DOHH2 (cell line): ENCODE measurements around the gene FOXK1.

Experiments
- H3F3A ChIP-seq: fragments of 200-600 bp; sonication (generic), shearing (Covaris generic); 2 replicates; pipeline ENCODE4 v1.6.0; 2016; ENCODE audit warnings: antibody characterized with exemption, mild to moderate bottlenecking; ENCODE audit not compliant: control insufficient read depth, insufficient read depth
- H3K27ac ChIP-seq: fragments of 200-600 bp; sonication (generic); 2 replicates; pipeline ENCODE4 v1.5.1; 2014; ENCODE audit warnings: low read depth, mild to moderate bottlenecking, low read length, moderate library complexity
- H3K27me3 ChIP-seq: fragments of 200-600 bp; sonication (generic); 2 replicates; pipeline ENCODE4 v1.6.1; 2014; ENCODE audit warnings: mild to moderate bottlenecking, low read length, mixed read lengths; ENCODE audit not compliant: control insufficient read depth
- H3K36me3 ChIP-seq: fragments of 200-600 bp; sonication (generic); 2 replicates; pipeline ENCODE4 v1.6.1; 2014; ENCODE audit warnings: mild to moderate bottlenecking, low read length, moderate library complexity, mixed read lengths; ENCODE audit not compliant: control insufficient read depth
- H3K4me1 ChIP-seq: fragments of 200-600 bp; sonication (generic); 2 replicates; pipeline ENCODE4 v1.6.1; 2014; ENCODE audit warnings: mild to moderate bottlenecking, low read length, mixed read lengths; ENCODE audit not compliant: control insufficient read depth
- H3K4me2 ChIP-seq: fragments of 200-600 bp; sonication (generic); 2 replicates; pipeline ENCODE4 v1.6.0; 2014; ENCODE audit warnings: mild to moderate bottlenecking, low read length, moderate library complexity
- H3K4me3 ChIP-seq: fragments of 200-600 bp; sonication (generic); 2 replicates; pipeline ENCODE4 v1.5.1; 2014; ENCODE audit warnings: mild to moderate bottlenecking, low read length, mixed read lengths
- H3K79me2 ChIP-seq: fragments of 200-600 bp; sonication (generic); 2 replicates; pipeline ENCODE4 v1.6.1; 2014; ENCODE audit warnings: mild to moderate bottlenecking, low read length, mixed read lengths; ENCODE audit not compliant: control insufficient read depth
- H3K9me2 ChIP-seq: fragments of 200-600 bp; sonication (generic); replicated peaks from 2 replicates; pipeline ENCODE4 v1.6.1; 2014; ENCODE audit warnings: mild to moderate bottlenecking, low read length, mixed read lengths; ENCODE audit not compliant: control insufficient read depth
- H3K9me3 ChIP-seq: fragments of 200-600 bp; sonication (generic); 2 replicates; pipeline ENCODE4 v1.6.1; 2014; ENCODE audit warnings: antibody characterized with exemption, low read length, mixed read lengths; ENCODE audit not compliant: control insufficient read depth, insufficient read depth
- H4K20me1 ChIP-seq: fragments of 200-600 bp; sonication (generic); 2 replicates; pipeline ENCODE4 v1.6.0; 2014; ENCODE audit warnings: low read depth, mild to moderate bottlenecking, antibody characterized with exemption, low read length, moderate library complexity; ENCODE audit not compliant: control insufficient read depth, insufficient read depth
- CTCF ChIP-seq: fragments of 200-600 bp; sonication (generic); IDR thresholded peaks from one replicate; pipeline ENCODE4 v1.5.1; 2014; ENCODE audit warnings: antibody characterized with exemption, mild to moderate bottlenecking, low read depth, low read length; ENCODE audit not compliant: poor library complexity, severe bottlenecking
- EZH2phosphoT487 ChIP-seq: fragments of 200-600 bp; sonication (generic); IDR thresholded peaks from 2 replicates; pipeline ENCODE4 v1.6.1; 2017; ENCODE audit warnings: borderline replicate concordance, mild to moderate bottlenecking, antibody characterized with exemption, low read length, moderate library complexity, mixed read lengths

FOXK1 gene

DNA sequence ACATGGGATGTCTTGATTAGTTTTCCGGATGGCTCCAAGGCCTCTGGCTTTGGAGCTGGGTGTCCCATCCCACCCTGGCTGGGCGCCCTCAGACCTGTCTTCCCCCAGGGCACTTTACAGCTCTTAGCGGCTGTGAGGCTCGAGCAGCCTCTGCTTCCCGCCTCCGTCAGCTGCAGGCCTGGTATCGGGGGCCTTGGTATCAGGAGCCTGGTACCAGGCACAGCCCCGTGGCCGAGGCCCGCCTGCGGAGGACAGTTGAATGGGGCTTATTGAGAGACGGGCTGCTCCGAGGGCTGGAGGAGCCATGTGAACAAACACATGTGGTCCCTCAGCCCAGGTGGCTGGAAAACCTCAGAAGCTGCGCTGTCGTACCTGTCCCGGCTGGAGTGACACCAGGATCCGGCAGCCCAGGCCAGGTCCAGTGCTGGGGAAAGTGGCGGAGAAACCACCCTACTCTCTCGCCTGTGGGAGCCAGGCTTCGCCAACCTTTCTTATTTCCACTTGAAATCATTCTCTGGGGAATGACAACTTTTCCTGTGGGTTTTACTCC is 69.4 kb downstream of the FOXK1 start:
- H3K27me3 ChIP-seq: no peaks in the 10 kb centered on the region
- no peaks in the 10 kb centered on the region for H3K9me2 ChIP-seq
- no peaks in the 10 kb centered on the region for H3K9me3 ChIP-seq
- TF ChIP-seq CTCF (no peak), EZH2phosphoT487 (no peak)
- H3F3A ChIP-seq: no peaks in the 10 kb centered on the region
- no peak overlapping the region for H3K27ac ChIP-seq
- H3K4me1 ChIP-seq: peaks cover 18% of the 10 kb centered on the region
- H3K4me3 ChIP-seq: no peak overlapping the region
- peaks cover 63% of the 10 kb centered on the region for H3K36me3 ChIP-seq
- no peak overlapping the region for H3K4me2 ChIP-seq
- peaks cover 57% of the 10 kb centered on the region for H3K79me2 ChIP-seq
- H4K20me1 ChIP-seq: 0 out of 2 replicates have a peak, but pooled peaks cover 8% of the 10 kb centered on the region

GRCh38 chr7:4753598-4754432 is 71.7 kb downstream of the FOXK1 start:
- Histone ChIP-seq H3K27ac (no peak overlapping the region), H3K9me3 (no peaks in the 10 kb centered on the region), H3F3A (no peaks in the 10 kb centered on the region), H3K4me3 (no peak overlapping the region), H3K4me1 (peaks cover 8% of the 10 kb centered on the region; the same call in 1 of the 2 replicates), H4K20me1 (0 out of 2 replicates have a peak, but pooled peaks cover 8% of the 10 kb centered on the region), H3K36me3 (peaks cover 63% of the 10 kb centered on the region), H3K4me2 (no peak overlapping the region), H3K27me3 (no peaks in the 10 kb centered on the region), H3K9me2 (no peaks in the 10 kb centered on the region), H3K79me2 (peaks cover 35% of the 10 kb centered on the region)
- TF ChIP-seq EZH2phosphoT487 (no peak), CTCF (peak; percentile 99)

DNA sequence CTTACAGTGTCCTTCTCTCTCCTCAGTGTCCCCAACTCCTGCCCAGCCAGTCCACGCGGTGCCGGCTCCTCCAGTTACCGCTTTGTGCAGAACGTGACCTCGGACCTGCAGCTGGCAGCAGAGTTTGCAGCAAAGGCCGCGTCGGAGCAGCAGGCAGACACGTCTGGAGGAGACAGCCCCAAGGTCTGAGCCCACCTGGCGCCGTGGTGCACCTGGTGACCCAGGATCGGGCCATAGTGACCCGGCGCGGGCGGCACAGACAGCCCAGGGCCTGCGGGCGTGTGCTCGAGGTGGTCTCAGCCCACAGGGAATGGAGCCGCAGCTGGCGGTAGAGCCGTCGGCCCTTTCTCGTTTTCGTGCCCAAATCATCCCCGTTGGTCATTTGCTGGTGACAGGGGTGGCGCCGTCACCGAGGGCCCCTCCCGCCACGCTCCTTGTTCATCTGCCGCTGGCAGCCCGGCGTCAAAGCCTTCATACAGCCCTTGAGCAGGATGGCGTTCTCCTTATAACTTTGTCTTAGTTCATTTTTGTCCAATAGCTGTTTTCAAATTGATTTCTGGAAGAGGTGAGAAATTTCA is 72.4 kb downstream of the FOXK1 start:
- Histone ChIP-seq H4K20me1 (0 out of 2 replicates have a peak, but pooled peaks cover 8% of the 10 kb centered on the region), H3K9me3 (no peaks in the 10 kb centered on the region), H3K27me3 (no peaks in the 10 kb centered on the region), H3K4me1 (peaks cover 8% of the 10 kb centered on the region; the same call in 1 of the 2 replicates), H3K4me2 (no peak overlapping the region), H3K4me3 (no peak overlapping the region), H3F3A (no peaks in the 10 kb centered on the region), H3K27ac (no peak overlapping the region), H3K79me2 (peaks cover 28% of the 10 kb centered on the region), H3K9me2 (no peaks in the 10 kb centered on the region), H3K36me3 (peaks cover 68% of the 10 kb centered on the region)
- TF ChIP-seq CTCF: no peak
- no peak for TF ChIP-seq EZH2phosphoT487
